Heart left ventricle (tissue), 13 donors: Measurements from ENCODE around the gene FAU.

ENCODE experiments used
- POLR2A ChIP-seq, 2 donors: fragments of 450-650 bp; IDR thresholded peaks; one replicate each; pipeline ENCODE4 v1.6.1; 2017; ENCODE audit warnings: antibody characterized with exemption in 2 of 2, mild to moderate bottlenecking in 2 of 2, moderate library complexity in 2 of 2
- TF ChIP-seq, protein P1 (sequence below), 12 donors: fragments of 200-600 bp; sonication (generic) in 4 of 12; IDR thresholded peaks; one replicate each; pipeline versions ENCODE4 v1.5.0 to v1.8.0; 2018 to 2022; ENCODE audit warnings: antibody characterized with exemption in 12 of 12, mild to moderate bottlenecking in 5 of 12
- donor health status: ischemic (EF 13 %, LVEDD 7.1; RV severe dilation, severe dysfunction).
- donor health status: DM: no; HTN: yes; CAD: no.
- donor health status: DM: no; HTN: no; CAD: no.
- donor health status: ischemic (EF 25% LVEDD 6.9; RV normal size, moderate dysfunction).
- donor health status: ischemic (EF 25% LVEDD 5.7; RV mildly dilated, moderate dysfunction).
- donor health status: ischemic (EF 35%, LVEDD 5.7; RV mildly dilated, moderate dysfunction).
- donor health status: nonischemic (EF 11% LVEDD 7.7; RV severe dilation, severe dysfunction).
- donor health status: DM: yes; HTN: yes; CAD: no.
- donor health status: PGD.
- donor health status: ischemic (EF 29% LVEDD 5.4; RV normal size, mild dysfunction).
- donor health status: nonischemic (EF 23%, LVEDD 6.1; RV moderate dilation, normal function).

DNA sequence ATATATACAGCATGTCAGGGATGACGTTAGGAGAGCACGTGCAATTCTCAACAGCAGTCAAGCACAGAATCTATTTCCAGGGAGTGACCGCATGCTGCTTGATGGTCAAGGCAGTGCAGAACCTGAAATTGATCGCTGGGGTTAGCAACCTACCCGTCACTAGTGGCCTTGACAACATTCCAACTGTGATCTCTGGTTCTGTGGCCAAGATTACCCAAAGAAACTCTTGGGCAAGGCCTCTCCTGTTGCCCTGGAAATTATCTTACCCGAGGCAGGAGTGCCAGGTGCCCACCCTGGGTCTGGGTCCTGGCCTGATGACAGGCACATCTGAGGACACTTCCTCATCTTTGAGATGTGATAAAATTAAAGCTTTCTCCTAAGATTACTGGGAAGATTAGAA, 8.1 kb downstream of the FAU start:
- TF ChIP-seq, protein P1, sequence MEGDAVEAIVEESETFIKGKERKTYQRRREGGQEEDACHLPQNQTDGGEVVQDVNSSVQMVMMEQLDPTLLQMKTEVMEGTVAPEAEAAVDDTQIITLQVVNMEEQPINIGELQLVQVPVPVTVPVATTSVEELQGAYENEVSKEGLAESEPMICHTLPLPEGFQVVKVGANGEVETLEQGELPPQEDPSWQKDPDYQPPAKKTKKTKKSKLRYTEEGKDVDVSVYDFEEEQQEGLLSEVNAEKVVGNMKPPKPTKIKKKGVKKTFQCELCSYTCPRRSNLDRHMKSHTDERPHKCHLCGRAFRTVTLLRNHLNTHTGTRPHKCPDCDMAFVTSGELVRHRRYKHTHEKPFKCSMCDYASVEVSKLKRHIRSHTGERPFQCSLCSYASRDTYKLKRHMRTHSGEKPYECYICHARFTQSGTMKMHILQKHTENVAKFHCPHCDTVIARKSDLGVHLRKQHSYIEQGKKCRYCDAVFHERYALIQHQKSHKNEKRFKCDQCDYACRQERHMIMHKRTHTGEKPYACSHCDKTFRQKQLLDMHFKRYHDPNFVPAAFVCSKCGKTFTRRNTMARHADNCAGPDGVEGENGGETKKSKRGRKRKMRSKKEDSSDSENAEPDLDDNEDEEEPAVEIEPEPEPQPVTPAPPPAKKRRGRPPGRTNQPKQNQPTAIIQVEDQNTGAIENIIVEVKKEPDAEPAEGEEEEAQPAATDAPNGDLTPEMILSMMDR (IDR thresholded peaks at IDR 0.05) = no peak
- TF ChIP-seq POLR2A (IDR thresholded peaks at IDR 0.05) = no peak
